Middle frontal gyrus (tissue), 1 donor: ENCODE measurements around the gene ODAD2.

Experiments used
- DNase-seq: peaks from one replicate; pipeline ENCODE4 v3.0.0-alpha.2; 2015; ENCODE audit warnings: low spot score; ENCODE audit errors: extremely low spot score

ODAD2 gene

DNA sequence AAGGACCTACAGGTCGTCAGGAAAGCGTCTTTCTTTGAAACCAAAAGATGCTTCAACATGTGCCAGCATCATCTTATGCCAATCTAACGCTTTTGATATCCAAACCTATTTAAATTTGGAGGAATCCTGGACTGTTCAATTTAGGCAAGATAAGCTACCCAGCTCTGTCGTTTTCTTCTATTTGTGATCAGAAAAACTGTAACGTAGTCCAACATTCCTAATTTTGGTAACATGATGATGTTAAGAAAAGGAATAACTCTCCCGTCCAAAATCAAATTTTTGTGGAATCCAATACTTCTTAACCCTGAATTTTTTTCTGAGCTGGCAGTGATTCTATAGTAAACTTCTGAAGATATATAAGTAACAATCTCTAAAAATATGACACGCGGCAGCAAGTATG lies 160.0 kb downstream of the ODAD2 start:
- no peak for DNase-seq

- DNase-seq, result no peak
These were observed 160.5 kb downstream of the ODAD2 start for GRCh38 chr10:27838361-27838760.

DNA sequence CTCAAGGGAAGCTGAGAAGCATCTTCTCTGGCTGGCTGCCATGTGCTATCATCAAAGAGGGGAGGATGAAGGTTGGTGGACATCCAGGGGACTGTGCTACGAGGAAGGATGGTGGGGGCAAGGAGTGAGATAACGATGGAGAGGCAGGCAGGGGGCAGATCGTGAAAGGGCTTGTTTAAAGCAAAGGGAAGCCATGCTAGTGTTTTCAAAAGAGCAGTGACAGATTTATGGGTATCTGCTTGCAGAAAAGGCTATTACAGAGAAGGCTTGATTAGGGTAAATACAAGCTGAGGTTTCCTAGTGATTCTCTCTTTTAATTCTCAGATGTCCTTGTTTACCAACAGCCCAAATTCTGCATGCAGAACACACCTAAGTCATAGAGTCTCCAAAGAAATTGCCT lies 164.4 kb downstream of the ODAD2 start:
- DNase-seq, result no peak

DNA sequence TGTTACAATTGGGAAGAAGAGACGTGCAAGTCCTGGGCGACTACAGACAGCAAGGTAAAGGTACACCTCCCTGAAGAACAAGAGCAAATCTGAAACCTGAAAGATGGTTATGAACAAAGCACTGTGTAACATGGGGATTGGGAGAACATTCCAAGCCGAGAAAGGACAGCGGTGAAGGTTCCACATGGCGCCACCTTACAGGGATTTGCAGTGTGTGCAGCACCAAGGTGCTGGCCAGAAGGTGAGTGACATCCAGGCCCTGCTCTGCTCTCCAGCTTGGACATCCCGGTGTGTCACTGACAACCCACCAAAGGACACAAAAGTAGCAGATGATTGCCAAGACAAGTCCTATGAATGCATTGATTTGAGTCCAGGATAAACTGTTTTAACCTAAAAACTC lies 165.1 kb downstream of the ODAD2 start:
- DNase-seq, result no peak

- DNase-seq, result no peak
These were observed 166.1 kb downstream of the ODAD2 start for GRCh38 chr10:27832826-27833225.

DNA sequence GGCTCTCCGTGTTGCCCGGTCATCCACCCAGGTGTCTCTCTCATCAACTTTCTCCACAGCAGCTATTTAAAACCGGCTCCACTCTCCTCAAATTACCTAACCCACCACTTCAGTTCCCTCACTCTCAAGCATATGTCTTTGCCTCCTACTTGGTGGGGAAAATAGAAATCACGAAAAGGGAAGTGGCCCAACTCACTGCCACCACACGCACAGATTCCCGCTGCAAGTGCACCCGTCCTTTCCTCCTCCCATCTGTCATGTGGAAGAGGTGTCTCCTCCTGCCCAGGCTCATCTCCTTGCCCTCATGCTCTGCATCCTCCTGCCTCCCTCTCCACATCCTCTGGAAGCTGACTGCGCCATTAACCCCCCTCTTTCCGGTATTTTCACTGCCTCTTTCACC lies 172.5 kb downstream of the ODAD2 start:
- DNase-seq, result no peak

- DNase-seq, result no peak
These were observed 176.6 kb downstream of the ODAD2 start for GRCh38 chr10:27822301-27822700.

DNA sequence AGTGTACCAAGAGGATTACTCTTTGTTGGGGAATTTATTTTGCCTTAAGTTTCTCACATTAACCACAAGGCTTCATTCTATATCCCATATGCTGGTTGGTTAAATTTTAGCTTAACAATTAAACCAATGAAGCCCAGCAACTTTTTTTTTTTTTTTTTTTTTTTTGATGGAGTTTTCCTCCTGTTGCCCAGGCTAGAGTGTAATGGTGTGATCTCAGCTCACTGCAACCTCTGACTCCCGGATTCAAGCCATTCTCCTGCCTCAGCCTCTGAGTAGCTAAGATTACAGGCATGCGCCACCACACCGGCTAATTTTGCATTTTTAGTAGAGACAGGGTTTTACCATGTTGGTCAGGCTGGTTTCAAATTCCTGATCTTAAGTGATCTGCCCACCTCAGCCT lies 178.2 kb downstream of the ODAD2 start:
- no peak for DNase-seq

DNA sequence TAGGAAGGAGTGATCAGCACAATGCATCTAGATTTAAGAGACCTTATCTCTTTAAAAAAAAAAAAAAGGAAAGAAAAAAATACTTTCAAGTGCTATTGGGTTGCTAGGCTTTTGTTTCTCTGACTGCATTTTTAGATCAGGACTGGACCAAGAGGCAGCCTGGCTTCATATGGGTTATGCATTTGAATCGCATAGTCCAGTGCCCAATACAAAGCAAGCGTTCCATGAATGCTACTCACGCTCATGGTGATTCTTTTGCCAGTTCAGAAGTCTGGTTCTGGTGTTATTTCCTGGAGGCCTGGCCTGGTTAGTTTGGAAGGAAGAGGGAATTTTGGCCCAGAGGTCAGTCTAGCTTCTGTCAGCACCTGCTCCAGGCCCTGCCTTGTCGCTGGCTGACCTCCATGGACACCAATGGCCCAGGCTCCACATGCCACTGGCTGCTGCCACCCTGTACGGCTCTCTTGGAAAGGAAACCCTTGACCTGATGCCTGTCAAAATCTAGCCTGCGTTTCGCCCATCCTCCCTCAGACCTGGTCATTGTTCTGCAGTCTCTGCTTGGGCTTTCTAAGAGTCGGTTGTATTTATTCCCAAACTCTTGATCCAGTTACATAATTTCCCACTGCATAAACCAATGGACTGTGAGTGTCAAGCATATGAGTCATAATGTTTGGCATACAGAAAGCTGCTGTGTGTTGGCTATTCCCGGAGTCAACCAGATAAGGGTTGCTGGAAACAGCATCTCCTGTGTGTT lies 178.9 kb downstream of the ODAD2 start:
- no peak for DNase-seq

- no peak for DNase-seq
These were observed 182.6 kb downstream of the ODAD2 start for GRCh38 chr10:27816320-27816719.

DNA sequence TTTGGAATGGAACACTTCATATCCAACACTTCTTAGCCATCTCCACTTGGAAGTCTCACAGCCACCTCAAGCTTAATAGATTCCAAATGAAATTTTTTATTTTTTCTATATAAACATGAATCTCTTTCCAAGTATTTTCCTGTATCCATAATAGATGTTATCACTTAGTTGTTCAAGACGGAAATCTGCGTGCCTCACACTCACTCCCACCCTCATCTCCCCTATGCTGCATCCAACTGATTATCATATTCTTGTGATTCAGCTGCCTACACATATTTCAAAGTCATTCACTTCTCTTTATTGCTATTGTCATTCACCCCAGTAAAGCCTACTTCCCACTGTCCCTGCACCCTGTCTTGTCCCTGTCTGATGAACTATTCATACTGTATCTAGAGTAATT lies 183.0 kb downstream of the ODAD2 start:
- DNase-seq, result no peak

- no peak for DNase-seq
These were observed 183.6 kb downstream of the ODAD2 start for GRCh38 chr10:27815261-27815660.

DNA sequence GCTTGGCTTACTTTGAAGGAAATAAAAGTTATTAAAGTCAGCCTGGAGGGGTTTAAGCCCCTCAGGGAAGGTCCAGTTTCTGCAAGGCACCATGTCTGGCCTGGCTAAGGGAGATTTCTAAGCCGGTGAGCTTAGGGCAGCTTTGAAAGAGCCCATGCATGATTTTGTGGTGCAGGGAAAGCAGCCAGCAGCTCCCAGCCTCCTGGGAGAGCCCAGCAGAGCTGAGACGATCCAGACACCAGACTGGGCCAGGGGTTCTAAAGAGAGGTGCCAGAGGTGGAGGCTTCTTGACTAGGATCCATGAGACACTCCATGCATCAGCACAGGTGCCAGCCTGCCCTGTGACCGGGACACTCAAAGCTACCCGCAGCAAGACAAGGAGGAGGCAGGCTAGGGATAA lies 193.7 kb downstream of the ODAD2 start:
- no peak for DNase-seq

DNA sequence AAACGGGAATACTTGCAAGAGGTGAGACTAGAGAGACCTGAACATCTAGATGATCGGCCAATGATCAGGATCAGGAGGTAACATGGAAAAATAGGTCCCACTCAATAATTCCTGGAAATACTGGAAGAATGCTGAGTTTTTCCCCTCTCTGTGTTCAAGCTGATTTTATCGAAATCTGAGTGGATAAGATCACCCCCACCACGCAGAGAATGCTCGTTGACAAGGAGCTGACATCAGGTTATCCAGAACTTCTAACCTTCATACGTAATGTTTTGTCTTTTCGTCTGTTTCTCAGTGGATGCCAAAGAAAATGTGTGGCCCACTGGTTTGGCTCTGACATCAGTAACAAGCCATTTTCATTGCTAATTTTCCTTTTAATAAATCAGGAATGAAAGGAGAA lies 194.7 kb downstream of the ODAD2 start:
- no peak for DNase-seq

GRCh38 chr10:27801171-27801785 lies 197.6 kb downstream of the ODAD2 start:
- DNase-seq, result no peak

- no peak for DNase-seq
These were observed 199.8 kb downstream of the ODAD2 start for GRCh38 chr10:27799046-27799445.

DNA sequence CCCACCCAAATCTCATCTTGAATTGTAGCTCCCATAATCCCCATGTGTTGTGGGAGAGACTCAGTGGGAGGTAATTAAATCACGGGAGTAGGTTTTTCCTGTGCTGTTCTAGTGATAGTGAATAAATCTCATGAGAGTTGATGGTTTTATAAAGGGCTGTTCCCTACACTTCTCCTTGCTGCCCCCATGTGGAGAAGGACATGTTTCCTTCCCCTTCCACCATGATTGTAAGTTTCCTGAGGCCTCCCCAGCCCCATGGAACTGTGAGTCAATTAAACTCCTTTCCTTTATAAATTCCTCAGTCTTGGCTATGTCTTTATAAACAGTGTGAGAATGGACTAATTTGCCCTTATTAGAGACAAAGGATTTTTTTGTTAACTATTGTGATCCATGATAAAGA lies 204.7 kb downstream of the ODAD2 start:
- no peak for DNase-seq

DNA sequence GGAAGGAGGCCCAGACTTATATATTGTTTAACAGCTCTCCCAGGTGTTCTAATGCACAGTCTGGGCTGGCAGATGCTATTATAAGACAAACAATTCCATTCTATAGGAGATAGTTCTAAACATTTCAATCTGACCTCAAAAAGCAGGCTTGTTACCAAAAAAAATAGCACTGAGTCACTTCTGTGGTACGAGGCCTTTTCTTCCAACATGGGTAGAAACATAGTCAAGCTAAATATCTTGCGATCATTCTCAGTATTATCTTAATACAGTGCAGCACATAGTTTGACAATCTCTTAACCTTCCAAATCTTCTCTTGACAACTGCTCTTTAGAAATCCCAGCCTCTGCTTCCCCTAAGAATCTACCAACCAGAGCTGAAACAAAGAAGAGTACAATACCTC lies 206.7 kb downstream of the ODAD2 start:
- DNase-seq, result no peak

GRCh38 chr10:27784272-27784671 lies 214.6 kb downstream of the ODAD2 start:
- no peak for DNase-seq

GRCh38 chr10:27783660-27784059 lies 215.2 kb downstream of the ODAD2 start:
- DNase-seq, result no peak

DNA sequence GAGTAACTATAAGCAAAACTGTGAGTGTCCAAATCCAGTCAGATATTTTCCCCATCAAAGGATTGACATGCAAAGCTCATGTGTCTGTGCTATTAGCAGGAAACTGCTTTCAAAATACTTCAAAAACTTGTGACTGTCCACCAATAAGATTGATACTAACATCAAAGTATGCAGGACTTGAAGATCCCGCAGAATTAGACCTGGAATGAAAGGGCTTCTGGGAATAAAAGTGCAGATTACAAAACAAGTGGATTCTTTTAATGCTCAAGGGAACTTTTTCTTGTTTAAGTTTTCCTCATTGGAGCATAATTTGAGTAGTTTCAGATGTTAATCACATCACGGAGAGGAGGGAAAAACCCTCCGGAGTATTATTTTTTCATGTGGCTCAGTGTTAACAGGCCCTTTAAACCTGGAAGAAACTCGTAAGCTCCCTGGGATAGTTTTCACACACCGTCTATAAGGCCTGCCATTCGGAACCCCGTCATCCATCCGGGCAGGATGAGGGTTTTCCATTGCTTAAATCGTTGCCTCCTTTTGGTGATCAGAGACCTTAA lies 219.3 kb downstream of the ODAD2 start:
- DNase-seq, result no peak

GRCh38 chr10:27774831-27775230 lies 224.0 kb downstream of the ODAD2 start:
- no peak for DNase-seq

GRCh38 chr10:27771231-27771630 lies 227.6 kb downstream of the ODAD2 start:
- no peak for DNase-seq
